ENCODE measurements around the gene ATP6V1B1.

DNA sequence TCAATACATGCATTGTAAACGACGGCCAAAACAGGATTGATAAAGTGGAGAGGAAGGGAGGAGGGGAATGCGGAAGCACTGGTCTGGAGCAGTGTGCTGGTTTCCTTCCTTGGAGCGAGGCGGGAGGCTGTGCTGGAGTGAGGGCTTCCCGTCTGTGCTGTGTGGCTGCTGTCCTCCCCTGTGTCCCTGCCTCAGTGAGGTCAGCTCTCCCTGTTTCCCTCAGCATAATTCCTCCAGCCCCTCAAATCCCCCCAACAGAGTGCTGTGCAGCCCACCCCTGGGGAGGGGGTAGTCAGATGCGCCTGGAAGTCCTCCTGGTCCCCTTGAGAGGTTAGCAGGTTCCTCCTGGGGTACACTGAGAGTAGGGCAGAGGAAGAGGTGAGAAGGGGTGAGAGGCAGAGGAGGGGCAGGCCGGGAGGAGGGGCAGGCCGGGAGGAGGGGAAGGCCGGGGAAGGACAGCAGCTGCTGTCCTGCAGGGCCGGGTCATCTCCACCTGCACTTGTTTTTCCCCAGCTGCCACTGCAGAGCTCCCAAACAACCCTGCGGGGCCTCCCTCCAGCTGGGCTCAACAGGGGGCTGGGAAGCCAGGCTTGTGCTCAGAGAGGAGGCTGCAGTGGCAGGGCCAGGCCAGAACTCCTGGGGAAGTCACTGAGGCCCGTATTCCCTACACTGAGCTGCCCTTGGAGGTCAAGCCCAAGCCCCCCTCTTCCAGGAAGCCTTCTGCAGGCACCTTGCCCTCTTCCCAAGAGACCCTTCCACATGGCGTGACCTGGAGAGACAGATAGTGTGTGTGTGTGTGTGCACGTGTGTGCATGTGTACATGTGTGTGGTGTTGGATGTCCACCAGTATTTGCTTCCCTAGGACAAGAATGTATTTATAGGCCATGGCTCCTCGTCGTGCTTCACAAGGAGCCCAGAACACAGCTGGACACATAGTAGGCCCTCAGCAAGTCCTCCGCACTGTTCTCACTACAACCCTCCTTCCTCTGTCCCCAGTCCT lies 13.2 kb upstream of the ATP6V1B1 start:
- TF ChIP-seq EZH2 (IDR thresholded peaks at IDR 0.05; ENCODE audit: low read length, unreplicated experiment) = no peak
- no peak for TF ChIP-seq CTCF (conservative IDR thresholded peaks at IDR 0.05; ENCODE audit: low read depth, low read length)
- TF ChIP-seq EZH2phosphoT487 (IDR thresholded peaks at IDR 0.05; ENCODE audit: borderline replicate concordance, low read length) = no peak

Data from PC-3 (cell line).